TTC549 (cell line): ENCODE data around the gene ZNF205.

Experiments used
- FAIRE-seq: peaks from 2 replicates; lab custom pipeline; 2012; peaks lifted over from hg19 to GRCh38; lab: Jason Lieb, UNC

The ZNF205 gene

GRCh38 chr16:3084969-3085670 is 27.3 kb upstream of the ZNF205 start:
- FAIRE-seq = no peak

- FAIRE-seq = no peak
Measured at GRCh38 chr16:3085868-3086595, 26.4 kb upstream of the ZNF205 start.

- no peak for FAIRE-seq
Measured at GRCh38 chr16:3086596-3087242, 25.7 kb upstream of the ZNF205 start.

- FAIRE-seq = no peak
Measured at GRCh38 chr16:3087243-3088235, 24.8 kb upstream of the ZNF205 start.

GRCh38 chr16:3088450-3088849 is 23.9 kb upstream of the ZNF205 start:
- no peak for FAIRE-seq

GRCh38 chr16:3088925-3089716 is 23.3 kb upstream of the ZNF205 start:
- no peak for FAIRE-seq

GRCh38 chr16:3089717-3090592 is 22.4 kb upstream of the ZNF205 start:
- no peak for FAIRE-seq

GRCh38 chr16:3091551-3091950 is 20.8 kb upstream of the ZNF205 start:
- no peak for FAIRE-seq

- no peak for FAIRE-seq
Measured at GRCh38 chr16:3092501-3092941, 19.9 kb upstream of the ZNF205 start.

GRCh38 chr16:3094289-3095027 is 17.9 kb upstream of the ZNF205 start:
- no peak for FAIRE-seq

- no peak for FAIRE-seq
Measured at GRCh38 chr16:3095869-3096268, 16.5 kb upstream of the ZNF205 start.

GRCh38 chr16:3096362-3096761 is 16.0 kb upstream of the ZNF205 start:
- no peak for FAIRE-seq

GRCh38 chr16:3097266-3097665 is 15.1 kb upstream of the ZNF205 start:
- no peak for FAIRE-seq

- FAIRE-seq = no peak
Measured at GRCh38 chr16:3098459-3099394, 13.7 kb upstream of the ZNF205 start, which contains the start of gene ZSCAN10. ZSCAN10 (minus strand) TSS chr16:3099294; CDS start chr16:3092937, 6,357 bp downstream.

GRCh38 chr16:3099395-3099731 is 13.0 kb upstream of the ZNF205 start:
- FAIRE-seq = no peak

- FAIRE-seq = no peak
Measured at GRCh38 chr16:3099732-3100499, 12.5 kb upstream of the ZNF205 start.

- FAIRE-seq = no peak
Measured at GRCh38 chr16:3101018-3101840, 11.2 kb upstream of the ZNF205 start.
